ENCODE results near the gene CERS3.
A peak's percentile ranks its signal among the peaks of the same experiment; 100 is the strongest.

DNA sequence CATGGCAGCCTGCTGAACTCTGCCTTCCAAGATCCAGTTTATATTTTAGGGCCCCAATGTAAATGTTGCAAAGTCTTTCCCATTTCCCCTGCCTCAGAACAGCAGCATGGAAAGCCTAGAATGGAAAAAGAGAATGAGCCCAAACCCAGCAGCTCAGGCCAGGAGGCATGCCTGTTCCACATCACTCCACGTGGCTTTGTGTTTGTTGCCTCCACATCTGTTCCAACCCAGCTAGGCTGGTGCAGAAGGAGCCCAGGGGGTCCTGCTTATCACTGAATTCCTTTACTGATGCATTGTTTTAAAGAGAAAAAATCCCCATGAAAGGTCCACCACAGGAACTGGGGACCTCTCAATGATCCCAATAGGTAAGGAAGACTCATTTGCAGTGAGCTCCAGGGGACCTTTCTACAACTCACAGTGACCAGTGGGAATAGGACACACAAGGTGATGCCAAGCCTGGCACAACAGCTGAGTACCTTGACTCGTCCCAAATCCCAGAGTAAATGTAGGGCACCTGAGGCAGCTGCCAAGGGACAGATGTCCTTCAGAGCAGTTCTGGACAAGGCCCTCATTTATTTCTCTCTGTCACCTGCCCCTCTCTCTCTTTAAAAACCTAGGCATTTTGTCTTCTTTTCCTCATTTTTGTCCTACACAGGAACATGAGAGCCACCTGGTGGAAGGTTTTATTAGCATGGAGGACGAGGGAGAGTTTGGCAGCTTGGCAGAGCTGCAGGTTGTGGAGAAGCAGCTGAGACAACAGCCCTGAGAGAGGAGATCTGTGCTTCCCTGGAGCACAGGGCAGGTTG is 145.2 kb downstream of the CERS3 start:
- TF ChIP-seq, protein P1, sequence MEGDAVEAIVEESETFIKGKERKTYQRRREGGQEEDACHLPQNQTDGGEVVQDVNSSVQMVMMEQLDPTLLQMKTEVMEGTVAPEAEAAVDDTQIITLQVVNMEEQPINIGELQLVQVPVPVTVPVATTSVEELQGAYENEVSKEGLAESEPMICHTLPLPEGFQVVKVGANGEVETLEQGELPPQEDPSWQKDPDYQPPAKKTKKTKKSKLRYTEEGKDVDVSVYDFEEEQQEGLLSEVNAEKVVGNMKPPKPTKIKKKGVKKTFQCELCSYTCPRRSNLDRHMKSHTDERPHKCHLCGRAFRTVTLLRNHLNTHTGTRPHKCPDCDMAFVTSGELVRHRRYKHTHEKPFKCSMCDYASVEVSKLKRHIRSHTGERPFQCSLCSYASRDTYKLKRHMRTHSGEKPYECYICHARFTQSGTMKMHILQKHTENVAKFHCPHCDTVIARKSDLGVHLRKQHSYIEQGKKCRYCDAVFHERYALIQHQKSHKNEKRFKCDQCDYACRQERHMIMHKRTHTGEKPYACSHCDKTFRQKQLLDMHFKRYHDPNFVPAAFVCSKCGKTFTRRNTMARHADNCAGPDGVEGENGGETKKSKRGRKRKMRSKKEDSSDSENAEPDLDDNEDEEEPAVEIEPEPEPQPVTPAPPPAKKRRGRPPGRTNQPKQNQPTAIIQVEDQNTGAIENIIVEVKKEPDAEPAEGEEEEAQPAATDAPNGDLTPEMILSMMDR (IDR thresholded peaks at IDR 0.05; ENCODE audit: borderline replicate concordance, extremely low read depth, low read length, poor library complexity, severe bottlenecking), result peak; percentile 59
- TF ChIP-seq EZH2 (IDR thresholded peaks at IDR 0.05; ENCODE audit: borderline replicate concordance, low read depth, low read length, severe bottlenecking), result no peak

Measured in DND-41 (cell line).